Stimulated activated naive CD8-positive, alpha-beta T cell treated with anti-CD3 and anti-CD28 coated beads, Interleukin-15, Interleukin-2, amounts not matched to agents 100 U/mL and 50 U/mL, for 24 hours (primary cell): Measurements from ENCODE around the gene LRRC15.
A peak's percentile ranks its signal among the peaks of the same experiment; 100 is the strongest.

Source experiments
- ATAC-seq: fragments of 150-1000 bp; cut with Tn5 transposase; one replicate; pipeline ENCODE4 v1.10.0; 2021
- DNase-seq: peaks from one replicate; pipeline ENCODE4 v3.0.0; 2021

LRRC15 gene

GRCh38 chr3:194369522-194370279 lies at the start of gene LRRC15:
Gene LRRC15 (minus strand): TSS chr3:194369743. CDS start chr3:194361043, 8,700 bp downstream.
- no peak for ATAC-seq
- DNase-seq: no peak

GRCh38 chr3:194418671-194419070 lies 49.1 kb upstream of the LRRC15 start:
- no peak for DNase-seq
- ATAC-seq: no peak

GRCh38 chr3:194407423-194407822 lies 37.9 kb upstream of the LRRC15 start:
- DNase-seq: no peak
- peak; percentile 59 for ATAC-seq

GRCh38 chr3:194405766-194406165 lies 36.2 kb upstream of the LRRC15 start:
- no peak for ATAC-seq

GRCh38 chr3:194404365-194405140 lies 35.0 kb upstream of the LRRC15 start:
- DNase-seq (peak; percentile 37), ATAC-seq (no peak)

More at GRCh38 chr3:194405766-194406165, 36.2 kb upstream of the LRRC15 start:
- DNase-seq: no peak

GRCh38 chr3:194401868-194402329 lies 32.4 kb upstream of the LRRC15 start:
- DNase-seq (no peak), ATAC-seq (no peak)

GRCh38 chr3:194401346-194401745 lies 31.8 kb upstream of the LRRC15 start:
- no peak for DNase-seq
- no peak for ATAC-seq

- ATAC-seq: no peak
These were observed 30.4 kb upstream of the LRRC15 start for GRCh38 chr3:194399874-194400411.

GRCh38 chr3:194399166-194399565 lies 29.6 kb upstream of the LRRC15 start, which contains the start of gene GP5:
Gene GP5 (minus strand): TSS chr3:194399266. CDS start chr3:194398282, 984 bp downstream.
- ATAC-seq: no peak
- DNase-seq: no peak

More at GRCh38 chr3:194399874-194400411, 30.4 kb upstream of the LRRC15 start:
- DNase-seq: no peak

GRCh38 chr3:194397757-194398312 lies 28.3 kb upstream of the LRRC15 start:
- DNase-seq (peak; percentile 51), ATAC-seq (peak; percentile 44)

GRCh38 chr3:194396859-194397756 lies 27.6 kb upstream of the LRRC15 start:
- peak; percentile 40 for ATAC-seq
- DNase-seq: peak; percentile 40

GRCh38 chr3:194396539-194396858 lies 27.0 kb upstream of the LRRC15 start:
- ATAC-seq (no peak), DNase-seq (no peak)

GRCh38 chr3:194395778-194396538 lies 26.4 kb upstream of the LRRC15 start:
- peak; percentile 66 for DNase-seq
- peak; percentile 70 for ATAC-seq

- no peak for ATAC-seq
- DNase-seq: no peak
These were observed 25.7 kb upstream of the LRRC15 start for GRCh38 chr3:194395212-194395611.

- DNase-seq: no peak
- ATAC-seq: no peak
These were observed 23.0 kb upstream of the LRRC15 start for GRCh38 chr3:194392576-194392975.

- no peak for DNase-seq
- no peak for ATAC-seq
These were observed 21.3 kb upstream of the LRRC15 start for GRCh38 chr3:194390835-194391234.

- DNase-seq: no peak
- ATAC-seq: no peak
These were observed 19.7 kb upstream of the LRRC15 start for GRCh38 chr3:194389269-194389668.

GRCh38 chr3:194387926-194388418 lies 18.4 kb upstream of the LRRC15 start:
- DNase-seq (no peak), ATAC-seq (no peak)

- no peak for ATAC-seq
- no peak for DNase-seq
These were observed 17.7 kb upstream of the LRRC15 start for GRCh38 chr3:194387276-194387675.

- no peak for DNase-seq
These were observed 17.1 kb upstream of the LRRC15 start for GRCh38 chr3:194386648-194387047.

GRCh38 chr3:194386066-194386465 lies 16.5 kb upstream of the LRRC15 start:
- DNase-seq (no peak), ATAC-seq (no peak)

More at GRCh38 chr3:194386648-194387047, 17.1 kb upstream of the LRRC15 start:
- no peak for ATAC-seq
